HEK293 (cell line): ENCODE measurements around the gene EBLN1.
A peak's percentile ranks its signal among the peaks of the same experiment; 100 is the strongest.

Experiments
- BCL11A ChIP-seq: fragments of 450-650 bp; formaldehyde crosslinking; IDR thresholded peaks from 2 replicates; pipeline ENCODE4 v1.5.1; 2016; ENCODE audit warnings: low read depth, missing biosample characterization, missing genetic modification characterization
- HOXC10 ChIP-seq: sonication (generic); formaldehyde crosslinking; IDR thresholded peaks from 2 replicates; pipeline ENCODE4 v1.8.1; 2023; ENCODE audit warnings: mild to moderate bottlenecking, missing genetic modification reagents
- MZF1 ChIP-seq: fragments of 450-650 bp; formaldehyde crosslinking; IDR thresholded peaks from 2 replicates; pipeline ENCODE4 v1.5.1; 2017; ENCODE audit warnings: missing biosample characterization, missing genetic modification characterization, borderline replicate concordance
- PRDM2 ChIP-seq: fragments of 450-650 bp; formaldehyde crosslinking; IDR thresholded peaks from 2 replicates; pipeline ENCODE4 v1.5.1; 2016; ENCODE audit warnings: missing biosample characterization, missing genetic modification characterization, borderline replicate concordance
- SP3 ChIP-seq: fragments of 450-650 bp; formaldehyde crosslinking; IDR thresholded peaks from 2 replicates; pipeline ENCODE4 v1.5.1; 2016; ENCODE audit warnings: missing biosample characterization, missing genetic modification characterization
- TRIM28 ChIP-seq: IDR thresholded peaks from 2 replicates; pipeline ENCODE4 v1.6.1; 2011; ENCODE audit warnings: low read length, control low read depth, borderline replicate concordance
- ZFHX2 ChIP-seq: fragments of 450-650 bp; formaldehyde crosslinking; conservative IDR thresholded peaks from 2 replicates; pipeline ENCODE4 v1.5.1; 2016; ENCODE audit warnings: missing biosample characterization, missing genetic modification characterization
- ZNF112 ChIP-seq: fragments of 450-650 bp; formaldehyde crosslinking; IDR thresholded peaks from 2 replicates; pipeline ENCODE4 v1.5.0; 2017; ENCODE audit warnings: missing biosample characterization, missing genetic modification characterization
- ZNF148 ChIP-seq: fragments of 450-650 bp; formaldehyde crosslinking; IDR thresholded peaks from 2 replicates; pipeline ENCODE4 v1.5.0; 2017; ENCODE audit warnings: missing biosample characterization, missing genetic modification characterization, borderline replicate concordance
- ZNF18 ChIP-seq: fragments of 450-650 bp; formaldehyde crosslinking; IDR thresholded peaks from 2 replicates; pipeline ENCODE4 v1.5.1; 2016; ENCODE audit warnings: missing biosample characterization, missing genetic modification characterization
- ZNF24 ChIP-seq: fragments of 450-650 bp; formaldehyde crosslinking; IDR thresholded peaks from 2 replicates; pipeline ENCODE4 v1.5.1; 2016; ENCODE audit warnings: missing biosample characterization, missing genetic modification characterization
- ZNF354C ChIP-seq: fragments of 450-650 bp; formaldehyde crosslinking; IDR thresholded peaks from 2 replicates; pipeline ENCODE4 v1.5.1; 2016; ENCODE audit warnings: missing biosample characterization, missing genetic modification characterization, low read depth, borderline replicate concordance
- ZNF391 ChIP-seq: fragments of 450-650 bp; formaldehyde crosslinking; IDR thresholded peaks from 2 replicates; pipeline ENCODE4 v1.5.1; 2016; ENCODE audit warnings: low read depth, missing biosample characterization, missing genetic modification characterization, borderline replicate concordance
- ZNF394 ChIP-seq: fragments of 450-650 bp; formaldehyde crosslinking; IDR thresholded peaks from 2 replicates; pipeline ENCODE4 v1.5.1; 2016; ENCODE audit warnings: missing biosample characterization, missing genetic modification characterization, mild to moderate bottlenecking, moderate library complexity, borderline replicate concordance
- ZNF488 ChIP-seq: fragments of 450-650 bp; formaldehyde crosslinking; IDR thresholded peaks from 2 replicates; pipeline ENCODE4 v1.5.1; 2016; ENCODE audit warnings: missing biosample characterization, missing genetic modification characterization
- ZNF521 ChIP-seq: fragments of 450-650 bp; formaldehyde crosslinking; IDR thresholded peaks from 2 replicates; pipeline ENCODE4 v1.5.1; 2017; ENCODE audit warnings: missing biosample characterization, mild to moderate bottlenecking, missing genetic modification characterization
- ZNF544 ChIP-seq: fragments of 450-650 bp; formaldehyde crosslinking; IDR thresholded peaks from 2 replicates; pipeline ENCODE4 v1.5.0; 2017; ENCODE audit warnings: missing biosample characterization, missing genetic modification characterization
- ZNF621 ChIP-seq: fragments of 450-650 bp; formaldehyde crosslinking; IDR thresholded peaks from 2 replicates; pipeline ENCODE4 v1.5.1; 2017; ENCODE audit warnings: missing biosample characterization, missing genetic modification characterization
- ZNF624 ChIP-seq: fragments of 450-650 bp; formaldehyde crosslinking; IDR thresholded peaks from 2 replicates; pipeline ENCODE4 v1.5.1; 2017; ENCODE audit warnings: missing biosample characterization, missing genetic modification characterization
- ZNF677 ChIP-seq: fragments of 450-650 bp; IDR thresholded peaks from 2 replicates; pipeline ENCODE4 v1.5.0; 2018; ENCODE audit warnings: missing biosample characterization, mild to moderate bottlenecking, missing genetic modification characterization, moderate library complexity
- ZNF747 ChIP-seq: fragments of 450-650 bp; formaldehyde crosslinking; IDR thresholded peaks from 2 replicates; pipeline ENCODE4 v1.5.1; 2016; ENCODE audit warnings: missing biosample characterization, missing genetic modification characterization

The EBLN1 gene

DNA sequence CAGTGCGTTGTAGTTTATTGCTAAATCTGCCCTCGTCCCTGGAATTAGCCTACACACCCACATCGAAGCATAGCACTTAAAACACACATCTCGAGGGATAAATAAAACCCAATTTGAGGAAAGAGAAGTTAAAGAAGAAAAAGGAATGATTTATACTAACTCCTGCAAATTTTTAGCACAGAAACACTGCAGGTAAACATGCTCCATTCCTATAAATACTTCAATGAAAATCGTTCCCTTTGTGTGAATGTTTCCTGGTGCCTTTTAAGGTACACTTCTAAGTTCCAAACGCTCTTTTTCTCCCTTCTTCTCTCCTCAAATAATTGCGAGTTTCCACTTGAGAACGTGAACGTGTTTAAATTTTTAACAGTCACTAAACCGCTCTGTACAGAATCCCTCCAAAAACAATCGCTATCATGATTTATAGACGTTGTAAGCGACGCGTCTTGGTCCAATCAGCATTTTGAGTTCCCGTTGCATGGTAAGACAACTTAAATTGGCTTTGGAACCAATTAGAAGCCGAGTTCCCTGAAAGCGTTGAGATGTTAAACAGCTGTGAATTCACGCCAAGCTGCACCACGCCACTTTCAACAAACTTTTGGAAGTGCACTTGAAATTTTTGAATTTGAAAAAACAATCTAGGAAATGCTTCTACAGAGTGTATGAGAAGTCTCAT lies 12.5 kb upstream of the EBLN1 start (continued):
- TF ChIP-seq ZNF521 (no peak), MZF1 (tag by site-specific recombination) (peak; percentile 60), ZNF488 (tag by site-specific recombination) (no peak), ZNF621 (tag by site-specific recombination) (no peak), ZNF677 (tag by site-specific recombination) (no peak), ZNF391 (tag by site-specific recombination) (no peak), PRDM2 (tag by site-specific recombination) (no peak), ZFHX2 (tag by site-specific recombination) (0 out of 2 replicates have a peak, but pooled peaks have one; percentile 10), BCL11A (tag by site-specific recombination) (no peak), HOXC10 (CRISPR knock-in tag) (peak; percentile 79; the same call in 1 of the 2 replicates), ZNF394 (tag by site-specific recombination) (no peak), SP3 (tag by site-specific recombination) (no peak), ZNF112 (no peak), ZNF544 (no peak), ZNF624 (tag by site-specific recombination) (no peak), ZNF354C (no peak), ZNF24 (tag by site-specific recombination) (no peak), ZNF747 (no peak), ZNF148 (tag by site-specific recombination) (no peak), ZNF18 (tag by site-specific recombination) (no peak), TRIM28 (no peak; the same call in 1 of the 2 replicates)
